ENCODE measurements around the gene TMEM17. TPM values are rescaled to one million over a fixed set of nuclear protein-coding genes. Genes with fewer than 3 reads are reported as not detected.

The TMEM17 gene
- total and polyA plus RNA-seq, 2 of the 13 experiments (the other 11 are each of a cell fraction or from before 2014, with no cell fraction given), result 0.22 to 0.50 TPM

DNA sequence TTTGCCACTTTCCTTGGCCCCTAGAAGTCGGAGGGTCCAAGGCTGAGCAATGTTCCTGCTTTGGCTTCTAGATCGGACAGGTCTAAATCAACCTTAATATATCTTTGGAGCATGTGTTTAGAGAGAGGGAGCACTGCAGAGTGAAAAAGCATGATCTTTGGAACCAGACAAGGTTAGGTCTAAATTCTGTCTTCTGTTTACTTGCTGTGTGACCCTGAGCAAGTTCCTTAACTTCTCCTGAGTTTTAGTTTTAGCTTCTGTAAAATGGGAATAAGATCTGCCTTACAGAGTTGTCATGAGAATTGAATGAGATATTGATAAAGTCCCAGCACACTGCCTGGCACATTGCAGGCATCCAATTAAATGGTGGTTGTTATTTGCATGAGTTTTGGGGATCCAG lies 13.9 kb downstream of the TMEM17 start (continued):
- TF ChIP-seq ZNF572 (CRISPR knock-in tag; IDR thresholded peaks at IDR 0.05) (no peak), ZNF749 (CRISPR knock-in tag; IDR thresholded peaks at IDR 0.05; ENCODE audit: borderline replicate concordance) (no peak), HMGA1 (CRISPR knock-in tag; conservative IDR thresholded peaks at IDR 0.05) (no peak), SAP130 (CRISPR knock-in tag; IDR thresholded peaks at IDR 0.05; ENCODE audit: low read depth) (peak; percentile 28; the same call in 1 of the 2 replicates), RAD51 (IDR thresholded peaks at IDR 0.05; ENCODE audit: borderline replicate concordance) (no peak), HOXA3 (CRISPR knock-in tag; IDR thresholded peaks at IDR 0.05) (peak; percentile 24; the same call in 1 of the 2 replicates), MTF2 (CRISPR knock-in tag; IDR thresholded peaks at IDR 0.05; ENCODE audit: borderline replicate concordance) (no peak), SALL1 (CRISPR knock-in tag; IDR thresholded peaks at IDR 0.05) (no peak; the same call in 1 of the 2 replicates), ADNP (CRISPR knock-in tag; IDR thresholded peaks at IDR 0.05) (peak; percentile 84), NCOR1 (IDR thresholded peaks at IDR 0.05; ENCODE audit: borderline replicate concordance, low read length) (peak; percentile 49; the same call in 1 of the 2 replicates), SIX1 (CRISPR knock-in tag; IDR thresholded peaks at IDR 0.05; ENCODE audit: borderline replicate concordance) (no peak; the same call in 1 of the 2 replicates), ZNF256 (CRISPR knock-in tag; conservative IDR thresholded peaks at IDR 0.05) (no peak), PITX1 (CRISPR knock-in tag; IDR thresholded peaks at IDR 0.05) (no peak), GFI1 (CRISPR knock-in tag; IDR thresholded peaks at IDR 0.05; ENCODE audit: borderline replicate concordance) (0 out of 2 replicates have a peak, but pooled peaks have one; percentile 22), MXI1 (IDR thresholded peaks at IDR 0.05; ENCODE audit: borderline replicate concordance, low read depth, low read length) (no peak), ZBTB7B (CRISPR knock-in tag; IDR thresholded peaks at IDR 0.05) (0 out of 2 replicates have a peak, but pooled peaks have one; percentile 50), PPARG (CRISPR knock-in tag; conservative IDR thresholded peaks at IDR 0.05) (peak; percentile 9; the same call in 1 of the 2 replicates), GATAD2A (CRISPR knock-in tag; IDR thresholded peaks at IDR 0.05) (peak; percentile 37; the same call in 1 of the 2 replicates), REPIN1 (CRISPR knock-in tag; IDR thresholded peaks at IDR 0.05; ENCODE audit: borderline replicate concordance, low read depth) (0 out of 2 replicates have a peak, but pooled peaks have one; percentile 28), RARA (CRISPR knock-in tag; IDR thresholded peaks at IDR 0.05) (peak; percentile 47; the same call in 1 of the 2 replicates)
- TF ChIP-seq, protein P1, sequence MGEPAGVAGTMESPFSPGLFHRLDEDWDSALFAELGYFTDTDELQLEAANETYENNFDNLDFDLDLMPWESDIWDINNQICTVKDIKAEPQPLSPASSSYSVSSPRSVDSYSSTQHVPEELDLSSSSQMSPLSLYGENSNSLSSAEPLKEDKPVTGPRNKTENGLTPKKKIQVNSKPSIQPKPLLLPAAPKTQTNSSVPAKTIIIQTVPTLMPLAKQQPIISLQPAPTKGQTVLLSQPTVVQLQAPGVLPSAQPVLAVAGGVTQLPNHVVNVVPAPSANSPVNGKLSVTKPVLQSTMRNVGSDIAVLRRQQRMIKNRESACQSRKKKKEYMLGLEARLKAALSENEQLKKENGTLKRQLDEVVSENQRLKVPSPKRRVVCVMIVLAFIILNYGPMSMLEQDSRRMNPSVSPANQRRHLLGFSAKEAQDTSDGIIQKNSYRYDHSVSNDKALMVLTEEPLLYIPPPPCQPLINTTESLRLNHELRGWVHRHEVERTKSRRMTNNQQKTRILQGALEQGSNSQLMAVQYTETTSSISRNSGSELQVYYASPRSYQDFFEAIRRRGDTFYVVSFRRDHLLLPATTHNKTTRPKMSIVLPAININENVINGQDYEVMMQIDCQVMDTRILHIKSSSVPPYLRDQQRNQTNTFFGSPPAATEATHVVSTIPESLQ (CRISPR knock-in tag; conservative IDR thresholded peaks at IDR 0.05), result no peak
- TF ChIP-seq, protein P2, sequence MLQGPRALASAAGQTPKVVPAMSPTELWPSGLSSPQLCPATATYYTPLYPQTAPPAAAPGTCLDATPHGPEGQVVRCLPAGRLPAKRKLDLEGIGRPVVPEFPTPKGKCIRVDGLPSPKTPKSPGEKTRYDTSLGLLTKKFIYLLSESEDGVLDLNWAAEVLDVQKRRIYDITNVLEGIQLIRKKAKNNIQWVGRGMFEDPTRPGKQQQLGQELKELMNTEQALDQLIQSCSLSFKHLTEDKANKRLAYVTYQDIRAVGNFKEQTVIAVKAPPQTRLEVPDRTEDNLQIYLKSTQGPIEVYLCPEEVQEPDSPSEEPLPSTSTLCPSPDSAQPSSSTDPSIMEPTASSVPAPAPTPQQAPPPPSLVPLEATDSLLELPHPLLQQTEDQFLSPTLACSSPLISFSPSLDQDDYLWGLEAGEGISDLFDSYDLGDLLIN (CRISPR knock-in tag; IDR thresholded peaks at IDR 0.05; ENCODE audit: borderline replicate concordance), result no peak
- TF ChIP-seq, protein P3, sequence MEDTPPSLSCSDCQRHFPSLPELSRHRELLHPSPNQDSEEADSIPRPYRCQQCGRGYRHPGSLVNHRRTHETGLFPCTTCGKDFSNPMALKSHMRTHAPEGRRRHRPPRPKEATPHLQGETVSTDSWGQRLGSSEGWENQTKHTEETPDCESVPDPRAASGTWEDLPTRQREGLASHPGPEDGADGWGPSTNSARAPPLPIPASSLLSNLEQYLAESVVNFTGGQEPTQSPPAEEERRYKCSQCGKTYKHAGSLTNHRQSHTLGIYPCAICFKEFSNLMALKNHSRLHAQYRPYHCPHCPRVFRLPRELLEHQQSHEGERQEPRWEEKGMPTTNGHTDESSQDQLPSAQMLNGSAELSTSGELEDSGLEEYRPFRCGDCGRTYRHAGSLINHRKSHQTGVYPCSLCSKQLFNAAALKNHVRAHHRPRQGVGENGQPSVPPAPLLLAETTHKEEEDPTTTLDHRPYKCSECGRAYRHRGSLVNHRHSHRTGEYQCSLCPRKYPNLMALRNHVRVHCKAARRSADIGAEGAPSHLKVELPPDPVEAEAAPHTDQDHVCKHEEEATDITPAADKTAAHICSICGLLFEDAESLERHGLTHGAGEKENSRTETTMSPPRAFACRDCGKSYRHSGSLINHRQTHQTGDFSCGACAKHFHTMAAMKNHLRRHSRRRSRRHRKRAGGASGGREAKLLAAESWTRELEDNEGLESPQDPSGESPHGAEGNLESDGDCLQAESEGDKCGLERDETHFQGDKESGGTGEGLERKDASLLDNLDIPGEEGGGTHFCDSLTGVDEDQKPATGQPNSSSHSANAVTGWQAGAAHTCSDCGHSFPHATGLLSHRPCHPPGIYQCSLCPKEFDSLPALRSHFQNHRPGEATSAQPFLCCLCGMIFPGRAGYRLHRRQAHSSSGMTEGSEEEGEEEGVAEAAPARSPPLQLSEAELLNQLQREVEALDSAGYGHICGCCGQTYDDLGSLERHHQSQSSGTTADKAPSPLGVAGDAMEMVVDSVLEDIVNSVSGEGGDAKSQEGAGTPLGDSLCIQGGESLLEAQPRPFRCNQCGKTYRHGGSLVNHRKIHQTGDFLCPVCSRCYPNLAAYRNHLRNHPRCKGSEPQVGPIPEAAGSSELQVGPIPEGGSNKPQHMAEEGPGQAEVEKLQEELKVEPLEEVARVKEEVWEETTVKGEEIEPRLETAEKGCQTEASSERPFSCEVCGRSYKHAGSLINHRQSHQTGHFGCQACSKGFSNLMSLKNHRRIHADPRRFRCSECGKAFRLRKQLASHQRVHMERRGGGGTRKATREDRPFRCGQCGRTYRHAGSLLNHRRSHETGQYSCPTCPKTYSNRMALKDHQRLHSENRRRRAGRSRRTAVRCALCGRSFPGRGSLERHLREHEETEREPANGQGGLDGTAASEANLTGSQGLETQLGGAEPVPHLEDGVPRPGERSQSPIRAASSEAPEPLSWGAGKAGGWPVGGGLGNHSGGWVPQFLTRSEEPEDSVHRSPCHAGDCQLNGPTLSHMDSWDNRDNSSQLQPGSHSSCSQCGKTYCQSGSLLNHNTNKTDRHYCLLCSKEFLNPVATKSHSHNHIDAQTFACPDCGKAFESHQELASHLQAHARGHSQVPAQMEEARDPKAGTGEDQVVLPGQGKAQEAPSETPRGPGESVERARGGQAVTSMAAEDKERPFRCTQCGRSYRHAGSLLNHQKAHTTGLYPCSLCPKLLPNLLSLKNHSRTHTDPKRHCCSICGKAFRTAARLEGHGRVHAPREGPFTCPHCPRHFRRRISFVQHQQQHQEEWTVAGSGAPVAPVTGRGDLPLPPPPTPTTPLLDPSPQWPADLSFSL (CRISPR knock-in tag; IDR thresholded peaks at IDR 0.05), result no peak
